ENCODE measurements around the gene GYPC.
"Not testable (repeated sequence)": the region's sequence is repeated elsewhere in the genome, so short reads cannot be mapped to it uniquely, and the experiment has no call there.

Gene GYPC

GRCh38 chr2:126700677-126701076, 44.7 kb downstream of the GYPC start:
- Histone ChIP-seq H3K36me3 (ENCODE audit: insufficient read depth, low read length) (peaks cover 16% of the 10 kb centered on the region), H3K4me3 (ENCODE audit: low read length) (no peak overlapping the region), H3K27me3 (ENCODE audit: insufficient read depth, low read length) (no peaks in the 10 kb centered on the region), H2AFZ (ENCODE audit: low read depth, low read length) (no peak overlapping the region), H3K9me3 (ENCODE audit: low read length) (no peaks in the 10 kb centered on the region), H3K4me1 (ENCODE audit: insufficient read depth, low read length) (peaks cover 40% of the 10 kb centered on the region)

- Histone ChIP-seq H3K4me1 (ENCODE audit: insufficient read depth, low read length) (peaks cover 32% of the 10 kb centered on the region), H2AFZ (ENCODE audit: low read depth, low read length) (no peak overlapping the region), H3K4me3 (ENCODE audit: low read length) (no peak overlapping the region), H3K9me3 (ENCODE audit: low read length) (no peaks in the 10 kb centered on the region), H3K36me3 (ENCODE audit: insufficient read depth, low read length) (no peaks in the 10 kb centered on the region), H3K27me3 (ENCODE audit: insufficient read depth, low read length) (no peaks in the 10 kb centered on the region)
Observed at GRCh38 chr2:126703311-126703710, 47.4 kb downstream of the GYPC start.

GRCh38 chr2:126704434-126705160, 48.6 kb downstream of the GYPC start:
- no peaks in the 10 kb centered on the region for H3K36me3 ChIP-seq (ENCODE audit: insufficient read depth, low read length)
- H2AFZ ChIP-seq (ENCODE audit: low read depth, low read length) = no peak overlapping the region
- no peaks in the 10 kb centered on the region for H3K9me3 ChIP-seq (ENCODE audit: low read length)
- no peaks in the 10 kb centered on the region for H3K27me3 ChIP-seq (ENCODE audit: insufficient read depth, low read length)
- H3K4me1 ChIP-seq (ENCODE audit: insufficient read depth, low read length) = peaks cover 19% of the 10 kb centered on the region
- no peak overlapping the region for H3K4me3 ChIP-seq (ENCODE audit: low read length)

GRCh38 chr2:126707191-126707590, 51.2 kb downstream of the GYPC start:
- H2AFZ ChIP-seq (ENCODE audit: low read depth, low read length) = no peak overlapping the region
- no peaks in the 10 kb centered on the region for H3K27me3 ChIP-seq (ENCODE audit: insufficient read depth, low read length)
- H3K4me1 ChIP-seq (ENCODE audit: insufficient read depth, low read length) = peaks cover 9% of the 10 kb centered on the region
- H3K36me3 ChIP-seq (ENCODE audit: insufficient read depth, low read length) = no peaks in the 10 kb centered on the region
- no peaks in the 10 kb centered on the region for H3K9me3 ChIP-seq (ENCODE audit: low read length)
- no peak overlapping the region for H3K4me3 ChIP-seq (ENCODE audit: low read length)

GRCh38 chr2:126707941-126708340, 52.0 kb downstream of the GYPC start:
- Histone ChIP-seq H3K4me3 (ENCODE audit: low read length) (no peak overlapping the region), H2AFZ (ENCODE audit: low read depth, low read length) (no peak overlapping the region), H3K36me3 (ENCODE audit: insufficient read depth, low read length) (no peaks in the 10 kb centered on the region), H3K27me3 (ENCODE audit: insufficient read depth, low read length) (no peaks in the 10 kb centered on the region), H3K4me1 (ENCODE audit: insufficient read depth, low read length) (peaks cover 6% of the 10 kb centered on the region), H3K9me3 (ENCODE audit: low read length) (no peaks in the 10 kb centered on the region)

GRCh38 chr2:126714191-126714965, 58.4 kb downstream of the GYPC start:
- Histone ChIP-seq H2AFZ (ENCODE audit: low read depth, low read length) (no peak overlapping the region), H3K27me3 (ENCODE audit: insufficient read depth, low read length) (no peaks in the 10 kb centered on the region), H3K9me3 (ENCODE audit: low read length) (no peaks in the 10 kb centered on the region), H3K4me1 (ENCODE audit: insufficient read depth, low read length) (peaks cover 9% of the 10 kb centered on the region), H3K36me3 (ENCODE audit: insufficient read depth, low read length) (no peaks in the 10 kb centered on the region), H3K4me3 (ENCODE audit: low read length) (no peak overlapping the region)

- Histone ChIP-seq H3K36me3 (ENCODE audit: insufficient read depth, low read length) (no peaks in the 10 kb centered on the region), H3K27me3 (ENCODE audit: insufficient read depth, low read length) (no peaks in the 10 kb centered on the region), H3K4me1 (ENCODE audit: insufficient read depth, low read length) (peaks cover 12% of the 10 kb centered on the region), H3K4me3 (ENCODE audit: low read length) (no peak overlapping the region), H2AFZ (ENCODE audit: low read depth, low read length) (no peak overlapping the region), H3K9me3 (ENCODE audit: low read length) (no peaks in the 10 kb centered on the region)
Observed at GRCh38 chr2:126715111-126715510, 59.2 kb downstream of the GYPC start.

GRCh38 chr2:126715576-126716406, 59.8 kb downstream of the GYPC start:
- no peak overlapping the region for H3K4me3 ChIP-seq (ENCODE audit: low read length)
- H3K27me3 ChIP-seq (ENCODE audit: insufficient read depth, low read length) = no peaks in the 10 kb centered on the region
- H3K9me3 ChIP-seq (ENCODE audit: low read length) = no peaks in the 10 kb centered on the region
- H3K36me3 ChIP-seq (ENCODE audit: insufficient read depth, low read length) = no peaks in the 10 kb centered on the region
- H3K4me1 ChIP-seq (ENCODE audit: insufficient read depth, low read length) = peaks cover 12% of the 10 kb centered on the region
- no peak overlapping the region for H2AFZ ChIP-seq (ENCODE audit: low read depth, low read length)

GRCh38 chr2:126717277-126717676, 61.3 kb downstream of the GYPC start:
- not testable (repeated sequence) for H3K4me3 ChIP-seq (ENCODE audit: low read length); H2AFZ ChIP-seq (ENCODE audit: low read depth, low read length); H3K4me1 ChIP-seq (ENCODE audit: insufficient read depth, low read length); H3K9me3 ChIP-seq (ENCODE audit: low read length); H3K36me3 ChIP-seq (ENCODE audit: insufficient read depth, low read length); H3K27me3 ChIP-seq (ENCODE audit: insufficient read depth, low read length)

- peaks cover 7% of the 10 kb centered on the region for H3K4me1 ChIP-seq (ENCODE audit: insufficient read depth, low read length)
Observed at GRCh38 chr2:126717928-126718327, 62.0 kb downstream of the GYPC start.

GRCh38 chr2:126719191-126719832, 63.4 kb downstream of the GYPC start:
- Histone ChIP-seq H3K4me3 (ENCODE audit: low read length) (no peak overlapping the region), H3K36me3 (ENCODE audit: insufficient read depth, low read length) (no peaks in the 10 kb centered on the region), H3K9me3 (ENCODE audit: low read length) (no peaks in the 10 kb centered on the region), H3K27me3 (ENCODE audit: insufficient read depth, low read length) (no peaks in the 10 kb centered on the region), H3K4me1 (ENCODE audit: insufficient read depth, low read length) (peaks cover 5% of the 10 kb centered on the region), H2AFZ (ENCODE audit: low read depth, low read length) (peak overlapping the region; percentile 11)

More at GRCh38 chr2:126717928-126718327, 62.0 kb downstream of the GYPC start:
- Histone ChIP-seq H3K27me3 (ENCODE audit: insufficient read depth, low read length) (no peaks in the 10 kb centered on the region), H3K36me3 (ENCODE audit: insufficient read depth, low read length) (no peaks in the 10 kb centered on the region), H2AFZ (ENCODE audit: low read depth, low read length) (no peak overlapping the region), H3K4me3 (ENCODE audit: low read length) (no peak overlapping the region), H3K9me3 (ENCODE audit: low read length) (no peaks in the 10 kb centered on the region)

GRCh38 chr2:126719833-126720351, 63.9 kb downstream of the GYPC start:
- Histone ChIP-seq H3K4me3 (ENCODE audit: low read length) (no peak overlapping the region), H3K9me3 (ENCODE audit: low read length) (no peaks in the 10 kb centered on the region), H3K27me3 (ENCODE audit: insufficient read depth, low read length) (no peaks in the 10 kb centered on the region), H3K4me1 (ENCODE audit: insufficient read depth, low read length) (peaks cover 5% of the 10 kb centered on the region), H2AFZ (ENCODE audit: low read depth, low read length) (no peak overlapping the region), H3K36me3 (ENCODE audit: insufficient read depth, low read length) (no peaks in the 10 kb centered on the region)
